Limb (tissue), 2 donors: ENCODE measurements around the gene ST3GAL2.

Experiments used
- DNase-seq, 2 donors: peaks; one replicate each; pipeline ENCODE4 v3.0.0-alpha.2; 2016; ENCODE audit errors: extremely low spot score in 2 of 2

Gene ST3GAL2

GRCh38 chr16:70438969-70439862 lies at the start of gene ST3GAL2:
TSS of gene ST3GAL2 (minus strand) at chr16:70439100. CDS start at chr16:70398530, 40,570 bp downstream.
- DNase-seq = peak; percentile 96 to 98

DNA sequence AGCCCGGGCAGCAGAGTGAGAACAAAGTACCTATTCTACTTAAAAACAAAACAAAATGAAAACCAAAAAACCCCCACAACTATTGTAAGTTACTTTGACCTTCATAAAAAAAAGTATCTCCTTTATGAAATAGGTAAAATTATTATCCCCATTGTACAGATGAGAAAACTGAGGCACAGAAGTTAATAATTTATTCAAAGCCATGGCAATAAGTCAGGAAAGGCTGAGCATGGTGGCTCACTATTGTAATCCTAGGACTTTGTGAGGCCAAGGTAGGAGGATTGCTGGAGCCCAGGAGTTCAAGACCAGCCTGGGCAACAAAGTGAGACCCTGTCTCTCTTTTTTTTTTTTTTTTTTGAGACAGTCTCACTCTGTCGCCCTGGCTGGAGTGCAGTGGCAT lies 46.0 kb upstream of the ST3GAL2 start:
- no peak for DNase-seq

DNA sequence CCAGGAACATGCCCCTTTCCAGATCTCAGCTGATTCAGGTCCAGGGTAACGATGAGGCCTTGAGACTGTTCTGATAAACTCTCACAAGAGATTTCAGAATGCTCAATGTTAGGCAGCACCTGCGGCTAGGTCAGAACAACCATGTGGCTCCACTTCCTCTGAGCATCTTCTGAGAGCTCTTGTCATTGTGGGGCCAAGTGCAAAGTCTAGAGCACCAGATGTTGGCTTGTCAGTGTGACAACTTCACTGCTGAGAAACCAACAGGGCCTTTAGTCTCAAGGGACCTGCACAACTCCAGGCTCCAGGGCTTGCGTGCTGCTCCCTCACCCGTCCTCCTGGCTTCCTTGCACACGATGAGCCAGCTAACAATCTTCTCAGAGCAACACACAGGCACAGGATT lies 44.5 kb upstream of the ST3GAL2 start:
- no peak for DNase-seq

DNA sequence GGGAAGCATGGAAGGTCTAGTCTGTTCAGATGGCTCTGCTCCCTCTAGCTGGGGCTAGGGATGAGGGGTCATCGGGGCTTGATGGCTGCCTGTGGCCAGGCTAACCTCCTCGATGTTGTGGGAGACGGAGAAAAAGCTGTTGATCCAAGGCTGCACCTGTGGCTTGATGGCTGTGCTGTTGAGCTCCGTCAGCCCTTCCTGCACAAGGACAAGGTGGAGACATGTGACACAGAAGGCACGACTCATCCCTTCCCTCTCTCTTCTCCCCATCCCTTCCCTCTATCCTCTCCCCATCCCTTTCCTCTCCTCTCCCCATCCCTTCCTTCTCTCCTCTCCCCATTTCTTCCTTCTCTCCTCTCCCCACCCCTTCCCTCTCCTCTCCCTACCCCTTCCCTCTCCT lies 43.7 kb upstream of the ST3GAL2 start:
- DNase-seq = no peak

GRCh38 chr16:70481929-70482536 lies 43.1 kb upstream of the ST3GAL2 start:
- no peak for DNase-seq

DNA sequence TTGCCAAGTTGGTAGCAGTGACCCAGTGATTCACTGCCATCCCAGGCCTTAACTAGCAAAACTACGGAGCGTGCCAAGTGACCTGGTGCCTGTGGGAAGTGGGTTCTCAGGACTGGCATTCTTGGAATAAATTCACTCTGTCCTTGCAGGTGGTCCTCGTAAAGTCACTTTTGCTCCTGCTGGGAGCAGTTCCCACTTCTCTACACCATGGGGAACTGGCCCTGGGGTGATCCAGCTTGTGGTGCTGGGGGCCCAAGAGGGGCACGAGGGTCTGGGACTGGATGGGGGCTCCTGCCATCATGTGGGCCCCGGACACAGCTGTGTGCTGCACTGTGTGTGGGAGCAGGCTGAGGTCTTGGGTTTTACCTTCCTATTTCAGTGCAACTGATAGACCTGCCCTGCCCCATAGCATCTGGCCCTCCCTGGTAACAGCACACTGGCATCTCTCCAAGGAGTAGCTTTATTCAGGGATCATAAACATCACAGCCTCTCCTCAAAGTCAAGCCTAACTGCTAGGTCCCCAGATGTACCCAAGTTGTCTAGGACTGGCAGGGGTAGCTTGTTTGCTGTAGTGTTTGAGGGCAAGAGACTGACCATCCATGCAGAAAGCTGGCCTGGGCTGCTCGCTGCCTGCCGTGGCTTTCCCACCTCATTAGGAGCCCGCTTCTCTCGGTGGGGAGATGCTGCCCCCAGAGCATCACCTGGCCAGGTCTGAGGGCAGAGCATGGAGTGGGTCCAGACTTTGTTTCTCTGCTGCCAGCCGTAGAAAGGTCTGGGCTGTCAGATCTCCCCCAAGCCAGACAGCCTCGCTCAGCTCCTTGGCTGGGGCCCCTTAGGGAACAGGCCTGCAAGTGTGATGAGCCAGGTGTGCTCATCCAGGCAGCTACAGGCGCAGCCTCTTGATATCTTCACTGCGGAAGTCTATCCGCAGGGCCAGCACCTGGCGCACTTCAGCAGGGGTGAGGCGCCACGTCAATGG lies 41.5 kb upstream of the ST3GAL2 start:
- no peak for DNase-seq

- no peak for DNase-seq
Measured at GRCh38 chr16:70478912-70479341, 40.0 kb upstream of the ST3GAL2 start.

DNA sequence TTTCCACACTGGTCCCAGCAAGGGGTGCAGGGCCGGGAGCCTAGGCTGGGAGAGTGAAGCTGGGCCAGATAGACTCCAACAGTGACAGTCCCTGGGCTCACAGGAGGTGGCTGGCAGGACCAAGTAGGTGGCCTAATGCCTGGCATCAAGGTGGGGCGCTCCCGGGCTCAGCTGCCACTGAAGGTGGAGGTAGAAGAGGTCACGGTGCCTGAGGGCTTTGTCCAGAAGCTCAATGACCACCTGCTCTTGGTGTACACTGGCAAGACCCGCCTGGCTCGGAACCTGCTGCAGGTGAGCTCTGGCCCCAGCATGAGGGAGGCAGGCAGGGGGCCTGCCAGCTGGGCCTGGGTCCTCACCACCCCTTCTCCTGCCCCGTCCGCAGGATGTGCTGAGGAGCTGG lies 39.3 kb upstream of the ST3GAL2 start:
- no peak for DNase-seq

GRCh38 chr16:70476272-70477020 lies 37.5 kb upstream of the ST3GAL2 start:
- DNase-seq = no peak

- no peak for DNase-seq
Measured at GRCh38 chr16:70475054-70475871, 36.4 kb upstream of the ST3GAL2 start.

DNA sequence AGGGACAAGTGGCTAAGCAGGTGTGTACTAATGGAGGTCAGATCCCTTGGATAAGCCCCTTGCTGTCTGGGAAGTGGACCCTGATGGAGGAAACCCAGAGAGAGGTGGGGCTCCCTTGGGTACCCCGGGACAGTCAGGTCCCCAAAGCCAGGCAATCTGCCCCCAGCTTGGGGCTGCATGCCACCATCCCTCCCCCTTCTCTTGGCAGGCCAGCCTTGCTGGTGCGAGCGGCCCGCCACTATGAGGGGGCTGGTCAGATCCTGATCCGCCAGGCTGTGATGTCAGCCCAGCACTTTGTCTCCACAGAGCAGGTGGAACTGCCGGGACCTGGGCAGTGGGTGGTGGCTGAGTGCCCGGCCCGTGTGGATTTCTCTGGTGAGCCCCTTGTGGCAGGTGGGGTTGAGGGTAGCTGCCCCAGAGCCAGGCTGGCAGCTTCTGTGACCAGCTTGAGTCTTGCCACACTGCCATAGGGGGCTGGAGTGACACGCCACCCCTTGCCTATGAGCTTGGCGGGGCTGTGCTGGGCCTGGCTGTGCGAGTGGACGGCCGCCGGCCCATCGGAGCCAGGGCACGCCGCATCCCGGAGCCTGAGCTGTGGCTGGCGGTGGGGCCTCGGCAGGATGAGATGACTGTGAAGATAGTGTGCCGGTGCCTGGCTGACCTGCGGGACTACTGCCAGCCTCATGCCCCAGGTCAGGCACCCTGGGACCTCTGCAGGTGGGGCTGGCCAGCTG lies 35.6 kb upstream of the ST3GAL2 start:
- no peak for DNase-seq

DNA sequence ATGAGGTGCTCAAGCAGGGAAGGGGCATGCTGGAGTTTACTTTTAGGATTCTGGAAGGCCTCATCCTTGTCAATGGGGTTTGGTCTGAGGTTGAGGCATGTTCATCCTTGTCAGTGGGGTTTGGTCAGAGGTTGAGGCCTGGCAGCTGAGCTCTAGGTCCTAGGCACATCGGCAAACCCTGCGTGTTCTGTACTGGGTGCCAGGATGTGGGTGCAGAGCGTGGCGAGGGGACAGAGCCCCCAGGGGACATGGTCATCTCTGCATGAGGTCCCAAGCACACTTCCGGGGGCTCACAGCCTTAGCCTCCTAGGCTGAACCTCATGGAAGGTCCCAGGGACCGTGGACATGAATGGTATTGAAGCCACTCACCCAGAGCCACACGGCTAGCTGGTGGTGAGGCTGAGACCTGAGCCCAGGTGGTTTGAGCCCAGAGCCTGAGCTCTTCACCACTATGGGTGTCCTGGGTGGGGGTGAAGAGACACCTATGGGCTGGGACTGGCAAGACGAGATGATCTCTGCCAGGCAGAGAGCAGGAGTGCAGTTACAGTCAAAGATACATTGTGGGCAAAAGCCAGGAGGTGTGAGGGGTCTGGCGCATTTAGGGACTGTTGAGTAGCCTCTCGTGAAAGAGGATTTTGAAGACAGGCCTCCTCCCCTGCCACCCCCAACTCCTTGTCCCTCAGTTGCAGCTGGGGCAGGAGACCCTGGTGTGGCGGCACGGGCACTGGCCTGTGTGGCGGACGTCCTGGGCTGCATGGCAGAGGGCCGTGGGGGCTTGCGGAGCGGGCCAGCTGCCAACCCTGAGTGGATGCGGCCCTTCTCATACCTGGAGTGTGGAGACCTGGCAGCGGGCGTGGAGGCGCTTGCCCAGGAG lies 34.8 kb upstream of the ST3GAL2 start:
- no peak for DNase-seq

GRCh38 chr16:70472786-70473433 lies 34.0 kb upstream of the ST3GAL2 start:
- DNase-seq = no peak

- no peak for DNase-seq
Measured at GRCh38 chr16:70470927-70471341, 32.0 kb upstream of the ST3GAL2 start.

DNA sequence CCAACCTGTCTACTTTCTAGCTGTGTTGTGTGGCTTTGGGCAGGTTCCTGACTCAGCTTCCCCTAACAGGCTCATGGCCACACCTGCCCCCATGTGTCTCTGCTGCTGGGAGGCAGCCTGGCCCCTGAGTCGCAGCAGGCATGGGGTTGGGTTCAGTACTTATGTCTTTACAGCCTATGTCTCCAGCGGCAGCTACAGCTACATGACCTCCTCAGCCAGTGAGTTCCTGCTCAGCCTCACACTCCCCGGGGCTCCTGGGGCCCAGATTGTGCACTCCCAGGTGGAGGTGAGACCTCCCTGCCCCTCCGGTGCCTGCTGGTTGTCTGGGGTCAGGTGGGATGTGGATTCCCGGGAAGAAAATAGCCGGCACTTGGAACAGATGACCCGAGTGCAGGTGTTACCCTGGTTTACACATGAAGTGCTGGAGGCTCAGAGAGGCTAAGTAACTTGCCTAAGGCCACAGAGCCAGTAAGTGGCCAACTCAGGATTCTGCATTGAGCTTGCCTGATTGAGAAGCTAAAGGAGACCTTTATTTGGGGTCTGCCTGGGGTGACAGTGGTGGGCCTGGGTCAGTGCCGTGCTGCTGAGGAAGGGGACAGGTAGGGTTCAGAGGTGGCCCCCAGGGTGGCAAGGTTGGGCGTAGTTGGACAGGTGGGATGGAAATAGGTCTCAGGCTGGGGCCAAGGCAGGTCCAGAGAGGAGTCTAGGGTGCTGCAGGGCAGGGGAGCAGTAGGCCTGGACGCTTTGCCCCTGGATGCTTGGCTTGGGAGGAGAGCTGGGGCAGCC lies 31.4 kb upstream of the ST3GAL2 start:
- no peak for DNase-seq

DNA sequence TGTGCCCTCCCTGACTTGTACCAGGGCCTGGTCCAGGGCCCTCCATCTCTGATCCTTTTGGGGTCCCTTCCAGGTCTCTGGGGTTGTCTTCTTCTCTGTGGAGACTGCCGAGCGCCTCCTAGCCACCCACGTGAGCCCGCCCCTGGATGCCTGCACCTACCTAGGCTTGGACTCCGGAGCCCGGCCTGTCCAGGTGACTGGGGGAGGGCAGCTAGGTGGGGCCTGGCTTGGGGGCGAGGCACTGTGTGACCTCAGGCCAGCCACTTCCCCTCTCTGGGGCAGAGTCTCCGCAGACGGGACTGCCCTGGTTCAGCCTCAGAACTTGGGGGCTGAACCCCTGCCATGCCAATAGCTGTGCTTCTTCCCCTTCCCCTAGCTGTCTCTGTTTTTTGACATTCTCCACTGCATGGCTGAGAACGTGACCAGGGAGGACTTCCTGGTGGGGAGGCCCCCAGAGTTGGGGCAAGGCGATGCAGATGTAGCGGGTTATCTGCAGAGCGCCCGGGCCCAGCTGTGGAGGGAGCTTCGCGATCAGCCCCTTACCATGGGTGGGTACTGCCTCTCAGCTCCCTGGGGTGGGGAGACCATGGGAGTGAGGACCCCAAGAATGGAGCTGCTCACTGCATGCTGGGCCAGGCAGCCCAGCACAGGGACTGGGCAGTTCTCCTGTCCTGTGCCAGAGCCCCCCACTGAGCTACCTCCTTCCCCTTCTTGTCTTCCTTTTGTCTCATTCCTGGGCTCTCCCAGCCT lies 30.1 kb upstream of the ST3GAL2 start:
- DNase-seq = no peak
